Stomach (tissue), 4 donors: ENCODE results near the gene KANK3.

Experiments
- CTCF ChIP-seq, 7 experiments: fragments of 450-650 bp in 4 of 7; fragments of 200-600 bp in 3 of 7; sonication (generic) in 3 of 7; IDR thresholded peaks; one replicate each; pipeline ENCODE4 v1.5.1; 2016 to 2019; ENCODE audit warnings: antibody characterized with exemption in 7 of 7, control low read depth in 2 of 7, mild to moderate bottlenecking in 1 of 7
- POLR2A ChIP-seq, 4 donors: fragments of 450-650 bp; IDR thresholded peaks; one replicate each; pipeline ENCODE4 v1.6.1; 2016; ENCODE audit warnings: antibody characterized with exemption in 4 of 4, control low read depth in 2 of 4, mild to moderate bottlenecking in 1 of 4, moderate library complexity in 1 of 4
- POLR2AphosphoS5 ChIP-seq, 3 donors: sonication (generic); formaldehyde crosslinking; IDR thresholded peaks; one replicate each; pipeline ENCODE4 v1.6.1; 2016; ENCODE audit warnings: antibody characterized with exemption in 3 of 3

- TF ChIP-seq POLR2A (IDR thresholded peaks at IDR 0.05) = peak in 1 of 4 donors; percentile 22
- TF ChIP-seq POLR2AphosphoS5 (IDR thresholded peaks at IDR 0.05) = peak; percentile 40 to 90 (median 77)
- TF ChIP-seq CTCF (IDR thresholded peaks at IDR 0.05) = no peak
Measured at GRCh38 chr19:8392017-8392591, 49.0 kb upstream of the KANK3 start.
